Neuronal stem cell (in vitro differentiated cells): ENCODE data around the gene JKAMP.

ENCODE experiments used
- DNase-seq: peaks from one replicate; pipeline ENCODE4 v3.0.0-alpha.2; 2013; ENCODE audit warnings: low spot score
- H2AFZ ChIP-seq: one replicate; pipeline ENCODE4 v1.6.1; 2013; ENCODE audit warnings: mild to moderate bottlenecking, low read length, inconsistent platforms
- H2AK5ac ChIP-seq: 2 replicates; pipeline ENCODE4 v1.6.1; 2013; ENCODE audit warnings: low read depth, mild to moderate bottlenecking, inconsistent platforms, low read length, moderate library complexity, mixed read lengths
- H2BK120ac ChIP-seq: 2 replicates; pipeline ENCODE4 v1.6.1; 2013; ENCODE audit warnings: low read depth, mild to moderate bottlenecking, inconsistent platforms, low read length, moderate library complexity, mixed read lengths
- H2BK12ac ChIP-seq: one replicate; pipeline ENCODE4 v1.6.1; 2013; ENCODE audit warnings: low read length, inconsistent platforms
- H2BK15ac ChIP-seq: 2 replicates; pipeline ENCODE4 v1.6.1; 2013; ENCODE audit warnings: mild to moderate bottlenecking, low read length, inconsistent platforms, mixed read lengths
- H2BK5ac ChIP-seq: one replicate; pipeline ENCODE4 v1.6.1; 2013; ENCODE audit warnings: inconsistent platforms, mild to moderate bottlenecking, low read length, moderate library complexity
- H3K14ac ChIP-seq: one replicate; pipeline ENCODE4 v1.6.1; 2013; ENCODE audit warnings: low read length, inconsistent platforms
- H3K18ac ChIP-seq: 2 replicates; pipeline ENCODE4 v1.6.1; 2013; ENCODE audit warnings: low read length, inconsistent platforms
- H3K23ac ChIP-seq: 2 replicates; pipeline ENCODE4 v1.6.1; 2013; ENCODE audit warnings: low read depth, mild to moderate bottlenecking, mixed read lengths, low read length, inconsistent platforms; ENCODE audit not compliant: poor library complexity
- H3K27ac ChIP-seq: replicated peaks from 3 replicates; pipeline ENCODE4 v1.5.1; 2013; ENCODE audit warnings: low read length, inconsistent platforms
- H3K27me3 ChIP-seq, 3 experiments: 2 replicates each; pipeline ENCODE4 v1.6.1; 2013; ENCODE audit warnings: low read length in 3 of 3, mild to moderate bottlenecking in 2 of 3, inconsistent platforms in 1 of 3, low read depth in 1 of 3, mixed read lengths in 1 of 3, moderate library complexity in 1 of 3; ENCODE audit not compliant: control insufficient read depth in 3 of 3, insufficient read depth in 3 of 3
- H3K36me3 ChIP-seq, 2 donors: replicated peaks in 1 of 2; 2 replicates each; pipeline ENCODE4 v1.6.1; 2013; ENCODE audit warnings: low read length in 2 of 2; ENCODE audit not compliant: control insufficient read depth in 2 of 2, insufficient read depth in 2 of 2
- H3K4ac ChIP-seq: 2 replicates; pipeline ENCODE4 v1.6.1; 2013; ENCODE audit warnings: inconsistent platforms, mild to moderate bottlenecking, low read length, moderate library complexity
- H3K4me1 ChIP-seq, 2 donors: 1 replicate in 1 of 2; 2 replicates in 1 of 2; pipeline ENCODE4 v1.6.1; 2013; ENCODE audit warnings: low read length in 2 of 2, low read depth in 1 of 2; ENCODE audit not compliant: control insufficient read depth in 2 of 2, insufficient read depth in 1 of 2
- H3K4me2 ChIP-seq: one replicate; pipeline ENCODE4 v1.6.1; 2013; ENCODE audit warnings: mild to moderate bottlenecking, low read length, inconsistent platforms; ENCODE audit not compliant: insufficient read depth, poor library complexity, severe bottlenecking
- H3K4me3 ChIP-seq, 2 donors: 2 replicates each; pipeline ENCODE4 v1.5.1; 2013; ENCODE audit warnings: low read length in 2 of 2, mild to moderate bottlenecking in 2 of 2, inconsistent platforms in 1 of 2, moderate library complexity in 1 of 2
- H3K79me1 ChIP-seq: one replicate; pipeline ENCODE4 v1.6.1; 2013; ENCODE audit warnings: low read depth, mild to moderate bottlenecking, inconsistent platforms, low read length, moderate library complexity
- H3K9ac ChIP-seq: one replicate; pipeline ENCODE4 v1.6.1; 2013; ENCODE audit warnings: mild to moderate bottlenecking, low read depth, low read length, inconsistent platforms; ENCODE audit not compliant: poor library complexity
- H3K9me3 ChIP-seq, 2 donors: replicated peaks in 1 of 2; 2 replicates each; pipeline versions ENCODE3 to v1.6.1; 2013; ENCODE audit warnings: low read length in 2 of 2, mild to moderate bottlenecking in 2 of 2, inconsistent platforms in 1 of 2, low read depth in 1 of 2, mixed read lengths in 1 of 2, moderate library complexity in 1 of 2; ENCODE audit not compliant: control insufficient read depth in 2 of 2, insufficient read depth in 1 of 2
- H4K8ac ChIP-seq: one replicate; pipeline ENCODE4 v1.6.1; 2013; ENCODE audit warnings: low read depth, mild to moderate bottlenecking, inconsistent platforms, low read length, moderate library complexity
- H4K91ac ChIP-seq: one replicate; pipeline ENCODE4 v1.6.1; 2013; ENCODE audit warnings: low read length, low read depth, mild to moderate bottlenecking, inconsistent platforms; ENCODE audit not compliant: poor library complexity
- WGBS, 2 donors: extraction: QIAGEN DNeasy Blood & Tissue Kit; methylation state at CpG; one replicate each; pipeline ENCODE4 v1.1.7; 2013; ENCODE audit warnings: missing lambda C conversion rate in 2 of 2, mixed read lengths in 1 of 2; ENCODE audit not compliant: insufficient read length in 2 of 2, insufficient replicate concordance in 1 of 2; ENCODE audit errors: extremely low coverage in 2 of 2; 5-methylcytosine and 5-hydroxymethylcytosine counted together

JKAMP gene

DNA sequence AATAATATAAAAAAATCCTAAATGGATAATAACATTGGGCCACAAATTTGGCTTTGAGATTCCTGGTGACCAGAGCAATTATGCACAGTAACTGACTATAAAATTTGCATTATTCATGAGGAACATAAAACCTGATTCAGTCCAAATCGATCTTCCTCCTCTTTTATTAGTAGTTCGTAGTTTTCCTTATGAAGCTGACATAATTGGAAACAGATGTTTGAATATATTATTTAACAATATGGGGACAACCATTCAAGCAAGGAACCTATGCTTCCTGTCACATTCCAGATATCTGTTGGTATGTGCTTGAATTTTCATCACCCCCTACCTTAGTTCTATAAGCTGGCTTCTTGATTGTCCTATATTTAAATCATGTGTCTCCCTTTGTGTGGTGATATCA, 57.4 kb downstream of the JKAMP start:
- Histone ChIP-seq H3K9me3 (no peaks in the 10 kb centered on the region), H2BK12ac (no peak overlapping the region), H3K36me3 (no peaks in the 10 kb centered on the region), H3K23ac (no peak overlapping the region), H2BK5ac (no peak overlapping the region), H3K4me2 (no peak overlapping the region), H3K27ac (no peak overlapping the region), H3K4me1 (peaks cover 0 to 3% of the 10 kb centered on the region in 2 donors), H2AFZ (no peak overlapping the region), H3K27me3 (no peaks in the 10 kb centered on the region), H2BK15ac (no peak overlapping the region), H4K8ac (no peak overlapping the region), H3K4me3 (no peak overlapping the region), H4K91ac (no peak overlapping the region), H2BK120ac (no peak overlapping the region), H3K79me1 (no peaks in the 10 kb centered on the region), H3K9ac (no peak overlapping the region), H3K14ac (no peak overlapping the region), H3K18ac (no peak overlapping the region), H3K4ac (no peak overlapping the region), H2AK5ac (no peak overlapping the region)
- no CpG with 5 or more reads among the region's 2 CpGs for whole genome bisulfite sequencing, 2 donors
- no peak for DNase-seq

DNA sequence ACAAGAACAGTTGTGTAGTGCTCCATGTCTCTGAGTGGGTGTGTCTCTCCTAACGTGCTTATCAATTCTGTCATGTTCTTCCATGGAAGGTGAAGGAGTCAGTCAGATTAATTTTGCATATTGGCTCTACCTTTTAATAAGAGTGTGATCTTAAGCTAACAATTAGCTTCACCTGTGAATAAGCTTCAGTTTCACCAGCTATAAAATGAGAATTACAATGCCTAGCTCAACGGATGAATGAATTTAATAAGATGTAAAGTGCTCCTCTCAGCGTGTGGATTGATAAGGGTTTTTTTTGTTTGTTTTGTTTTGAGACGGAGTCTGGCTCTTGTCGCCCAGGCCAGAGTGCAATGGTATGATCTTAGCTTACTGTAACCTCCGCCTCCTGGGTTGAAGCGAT, 59.6 kb downstream of the JKAMP start:
- no peak overlapping the region for H3K4ac ChIP-seq
- no peak overlapping the region for H4K91ac ChIP-seq
- H2BK5ac ChIP-seq: no peak overlapping the region
- no peaks in the 10 kb centered on the region for H3K79me1 ChIP-seq
- no peaks in the 10 kb centered on the region for H3K27me3 ChIP-seq
- no peak overlapping the region for H2BK120ac ChIP-seq
- H3K9me3 ChIP-seq: no peaks in the 10 kb centered on the region
- no peak overlapping the region for H3K14ac ChIP-seq
- no peak overlapping the region for H2BK15ac ChIP-seq
- no peak overlapping the region for H3K27ac ChIP-seq
- H3K4me2 ChIP-seq: no peak overlapping the region
- no peak overlapping the region for H2AFZ ChIP-seq
- H3K4me1 ChIP-seq: peaks cover 0 to 3% of the 10 kb centered on the region in 2 donors
- no peak overlapping the region for H4K8ac ChIP-seq
- H3K4me3 ChIP-seq: no peak overlapping the region
- no CpG with 5 or more reads among the region's 7 CpGs for WGBS, 2 donors
- DNase-seq: no peak
- no peaks in the 10 kb centered on the region for H3K36me3 ChIP-seq
- H3K23ac ChIP-seq: no peak overlapping the region
- no peak overlapping the region for H3K18ac ChIP-seq
- no peak overlapping the region for H2BK12ac ChIP-seq
- H2AK5ac ChIP-seq: no peak overlapping the region
- H3K9ac ChIP-seq: no peak overlapping the region

- Histone ChIP-seq H2BK15ac (no peak overlapping the region), H3K14ac (no peak overlapping the region), H2BK120ac (no peak overlapping the region), H4K8ac (no peak overlapping the region), H3K18ac (no peak overlapping the region), H3K4me2 (no peak overlapping the region), H3K4me1 (no peaks in the 10 kb centered on the region), H2AK5ac (no peak overlapping the region), H3K27ac (no peak overlapping the region), H3K4ac (no peak overlapping the region), H2AFZ (no peak overlapping the region), H4K91ac (no peak overlapping the region), H2BK5ac (no peak overlapping the region), H3K79me1 (no peaks in the 10 kb centered on the region), H3K36me3 (no peaks in the 10 kb centered on the region), H3K9ac (no peak overlapping the region), H3K4me3 (no peak overlapping the region), H3K27me3 (no peaks in the 10 kb centered on the region), H2BK12ac (no peak overlapping the region), H3K9me3 (peaks cover 0 to 5% of the 10 kb centered on the region in 2 donors), H3K23ac (no peak overlapping the region)
- DNase-seq: no peak
- no CpG with 5 or more reads among the region's 2 CpGs for WGBS, 2 donors
These were observed 63.0 kb downstream of the JKAMP start for GRCh38 chr14:59547310-59547709.
